Suprapubic skin (tissue), 3 donors: ENCODE results near the gene SRPRB.

Source experiments
- CTCF ChIP-seq, 2 donors: fragments of 200-600 bp in 1 of 2; fragments of 450-650 bp in 1 of 2; sonication (generic) in 1 of 2; IDR thresholded peaks; one replicate each; pipeline ENCODE4 v1.5.1; 2016 to 2019; ENCODE audit warnings: antibody characterized with exemption in 2 of 2, mild to moderate bottlenecking in 1 of 2, moderate library complexity in 1 of 2
- POLR2AphosphoS5 ChIP-seq, 3 donors: sonication (generic); formaldehyde crosslinking; IDR thresholded peaks; one replicate each; pipeline ENCODE4 v1.6.1; 2017; ENCODE audit warnings: antibody characterized with exemption in 3 of 3

GRCh38 chr3:133865136-133865855 lies 59.7 kb downstream of the SRPRB start:
- TF ChIP-seq POLR2AphosphoS5 (IDR thresholded peaks at IDR 0.05) (no peak), CTCF (IDR thresholded peaks at IDR 0.05) (no peak)
